LNCaP clone FGC (cell line): ENCODE results near the gene MRPS27.

ENCODE experiments used
- DNase-seq: peaks from one replicate; pipeline ENCODE4 v3.0.0-alpha.2; 2011; ENCODE audit warnings: low read depth
- H3K4me3 ChIP-seq: 2 replicates; pipeline ENCODE4 v1.5.1; 2011; ENCODE audit warnings: mild to moderate bottlenecking, low read depth, low read length, control low read depth
- CTCF ChIP-seq: IDR thresholded peaks from 2 replicates; pipeline ENCODE4 v1.5.1; 2012; ENCODE audit warnings: mild to moderate bottlenecking; ENCODE audit not compliant: control insufficient read depth, insufficient read depth; ENCODE audit errors: extremely low read depth

The MRPS27 gene

GRCh38 chr5:72307968-72308852 is 11.8 kb downstream of the MRPS27 start:
- DNase-seq, result peak; percentile 94
- H3K4me3 ChIP-seq, result peak overlapping the region; percentile 65
- TF ChIP-seq CTCF, result peak; percentile 94

GRCh38 chr5:72307573-72307967 is 12.5 kb downstream of the MRPS27 start:
- no peak for DNase-seq
- H3K4me3 ChIP-seq, result peak overlapping the region; percentile 65
- TF ChIP-seq CTCF, result no peak

- H3K4me3 ChIP-seq, result no peak overlapping the region
- no peak for DNase-seq
- no peak for TF ChIP-seq CTCF
Observed at GRCh38 chr5:72305194-72306142, 14.6 kb downstream of the MRPS27 start.

GRCh38 chr5:72302171-72302570 is 17.9 kb downstream of the MRPS27 start:
- no peak overlapping the region for H3K4me3 ChIP-seq
- no peak for DNase-seq
- no peak for TF ChIP-seq CTCF

GRCh38 chr5:72301557-72301956 is 18.5 kb downstream of the MRPS27 start:
- DNase-seq, result no peak
- TF ChIP-seq CTCF, result no peak
- H3K4me3 ChIP-seq, result no peak overlapping the region

- TF ChIP-seq CTCF, result no peak
Observed at GRCh38 chr5:72300590-72301339, 19.3 kb downstream of the MRPS27 start.

More at GRCh38 chr5:72300590-72301339, 19.3 kb downstream of the MRPS27 start:
- H3K4me3 ChIP-seq, result no peak overlapping the region
- no peak for DNase-seq
